Brain microvascular endothelial cell (primary cell): Measurements from ENCODE around the gene PAIP1.

Experiments
- DNase-seq: peaks from one replicate; pipeline ENCODE4 v3.0.0-alpha.2; 2020
- H3K27ac ChIP-seq: fragments of 250-450 bp; sonication (Bioruptor Pico); 2 replicates; pipeline ENCODE4 v1.5.1; 2020; ENCODE audit warnings: mild to moderate bottlenecking, moderate library complexity
- H3K27me3 ChIP-seq: fragments of 250-450 bp; sonication (Bioruptor Pico); replicated peaks from 2 replicates; pipeline ENCODE4 v1.5.1; 2020; ENCODE audit warnings: mild to moderate bottlenecking
- H3K36me3 ChIP-seq: fragments of 250-450 bp; sonication (Bioruptor Pico); replicated peaks from 2 replicates; pipeline ENCODE4 v1.5.1; 2020; ENCODE audit warnings: mild to moderate bottlenecking
- H3K4me3 ChIP-seq: 2 replicates; pipeline ENCODE4 v1.5.1; 2011; ENCODE audit warnings: low read depth, mild to moderate bottlenecking, control low read depth, low read length, moderate library complexity
- CTCF ChIP-seq: IDR thresholded peaks from 2 replicates; pipeline ENCODE4 v1.5.1; 2011; ENCODE audit warnings: low read depth, mild to moderate bottlenecking, moderate library complexity, low read length, control low read depth, inconsistent platforms; ENCODE audit errors: missing control alignments
- in situ Hi-C: cut with HindIII; loops from 2 replicates; pipeline ENCODE4 v1.10.0; 2017; ENCODE audit warnings: low sequenced_read_pairs, low pct_ligation_motif_present

Gene PAIP1

DNA sequence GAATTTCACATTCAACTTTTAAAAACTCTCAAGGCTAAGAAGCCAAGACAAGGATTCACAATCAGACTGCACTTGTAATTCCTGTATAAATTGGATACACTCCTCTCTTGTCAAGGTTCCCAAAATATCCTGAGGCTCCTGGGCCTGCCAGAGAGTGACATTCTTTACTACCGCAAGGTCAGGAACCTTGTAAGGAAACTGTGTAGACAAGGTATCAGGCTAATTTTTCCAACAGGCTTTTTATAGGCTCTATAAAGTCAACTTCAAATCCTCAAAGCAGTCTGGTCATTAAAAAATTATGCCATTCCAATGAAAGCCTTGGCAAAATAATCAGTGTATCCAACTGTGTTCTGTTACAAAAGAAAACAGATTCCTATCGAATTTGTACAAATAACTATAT, 15.5 kb upstream of the PAIP1 start:
- DNase-seq = no peak
- Histone ChIP-seq H3K27me3 (no peaks in the 10 kb centered on the region), H3K36me3 (no peaks in the 10 kb centered on the region), H3K4me3 (no peak overlapping the region), H3K27ac (no peak overlapping the region)
- in situ Hi-C loops = no loop called here
- no peak for TF ChIP-seq CTCF

GRCh38 chr5:43571237-43571636, 14.4 kb upstream of the PAIP1 start:
- no peak for TF ChIP-seq CTCF
- H3K27ac ChIP-seq = no peak overlapping the region
- in situ Hi-C loops = no loop called here
- no peak overlapping the region for H3K4me3 ChIP-seq
- no peaks in the 10 kb centered on the region for H3K36me3 ChIP-seq
- no peak for DNase-seq
- no peaks in the 10 kb centered on the region for H3K27me3 ChIP-seq

DNA sequence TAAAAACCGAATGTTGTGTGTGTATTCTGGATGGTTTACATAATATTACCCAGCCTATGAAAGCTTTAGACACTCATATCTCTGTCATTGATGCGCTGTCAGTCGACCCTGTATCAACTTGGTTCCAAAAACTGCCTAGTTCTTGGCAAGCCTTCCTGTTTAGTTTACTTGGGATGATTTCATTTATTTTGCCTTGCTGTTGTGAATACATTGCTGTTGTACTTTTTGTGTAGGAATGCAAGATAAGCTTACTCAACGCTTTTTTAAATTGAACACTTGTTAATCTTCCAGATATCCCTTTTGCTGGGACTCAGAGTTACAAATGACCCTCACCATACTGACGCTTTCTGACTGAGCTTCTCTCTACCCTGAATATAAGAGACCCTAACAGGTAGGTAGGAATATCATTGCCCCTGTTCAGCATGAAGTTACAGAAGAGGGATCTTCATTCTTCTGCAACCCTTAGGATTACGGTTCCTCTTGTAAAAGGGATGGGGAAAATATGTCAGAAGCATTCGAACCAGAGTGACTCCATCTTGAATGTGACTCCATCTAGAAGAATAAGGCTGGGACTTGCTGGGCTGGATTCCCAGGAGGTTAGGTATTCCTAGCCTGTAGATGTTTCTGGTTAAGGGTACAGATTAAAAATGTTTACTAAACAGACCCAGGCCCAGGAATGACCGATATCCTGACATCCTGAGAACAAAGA, 13.7 kb upstream of the PAIP1 start:
- in situ Hi-C loops = no loop called here
- no peaks in the 10 kb centered on the region for H3K27me3 ChIP-seq
- H3K36me3 ChIP-seq = no peaks in the 10 kb centered on the region
- no peak overlapping the region for H3K27ac ChIP-seq
- no peak for DNase-seq
- H3K4me3 ChIP-seq = no peak overlapping the region
- no peak for TF ChIP-seq CTCF

DNA sequence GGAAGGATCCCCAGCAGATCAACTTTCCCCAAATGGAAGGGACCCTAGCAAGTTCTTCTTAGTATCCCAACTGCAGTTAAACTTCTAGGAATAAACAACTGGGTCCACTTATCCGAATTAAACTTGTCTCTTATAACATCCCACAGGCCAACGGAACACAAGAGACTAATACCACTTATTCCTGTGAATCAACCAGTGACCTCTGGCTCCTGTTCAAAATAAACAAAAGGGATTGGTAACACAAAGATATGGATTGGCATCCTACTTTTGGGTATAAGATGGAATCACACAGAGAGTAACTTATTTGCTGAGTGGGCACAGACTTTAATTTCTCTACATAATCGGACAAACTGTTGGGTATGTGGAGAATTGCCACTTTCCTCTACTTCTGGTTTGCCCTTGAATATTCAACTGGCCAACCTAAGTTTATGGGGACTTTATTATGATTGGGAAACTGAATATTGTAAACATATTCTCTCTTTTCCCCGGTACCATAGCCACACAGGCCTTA, 12.4 kb upstream of the PAIP1 start:
- no peak for TF ChIP-seq CTCF
- Histone ChIP-seq H3K36me3 (no peaks in the 10 kb centered on the region), H3K27me3 (no peaks in the 10 kb centered on the region), H3K4me3 (no peak overlapping the region), H3K27ac (no peak overlapping the region)
- in situ Hi-C loops = no loop called here
- DNase-seq = no peak

- TF ChIP-seq CTCF = no peak
- H3K4me3 ChIP-seq = no peak overlapping the region
- H3K36me3 ChIP-seq = no peaks in the 10 kb centered on the region
- no peak overlapping the region for H3K27ac ChIP-seq
- H3K27me3 ChIP-seq = no peaks in the 10 kb centered on the region
- no peak for DNase-seq
- in situ Hi-C loops = no loop called here
These were observed 11.1 kb upstream of the PAIP1 start for GRCh38 chr5:43567967-43568366.

- Histone ChIP-seq H3K4me3 (no peak overlapping the region), H3K27ac (no peak overlapping the region), H3K27me3 (no peaks in the 10 kb centered on the region), H3K36me3 (no peaks in the 10 kb centered on the region)
- no peak for DNase-seq
- no peak for TF ChIP-seq CTCF
- in situ Hi-C loops = no loop called here
These were observed 8.2 kb upstream of the PAIP1 start for GRCh38 chr5:43565043-43565442.
